GM23338 (cell line): ENCODE results near the gene RBM12. TPM values are rescaled to one million over a fixed set of nuclear protein-coding genes. Genes with fewer than 3 reads are reported as not detected.

Source experiments
- ATAC-seq: fragments of 200-7000 bp; cut with Tn5 transposase; 3 replicates; pipeline ENCODE4 v1.9.1; 2020
- DNase-seq: peaks from one replicate; pipeline ENCODE4 v3.0.0-alpha.2; 2015; ENCODE audit warnings: low spot score
- H2AFZ ChIP-seq: fragments of 200-600 bp; sonication (generic); 2 replicates; pipeline ENCODE4 v1.8.0; 2016; ENCODE audit warnings: antibody characterized with exemption, mild to moderate bottlenecking, moderate library complexity
- H3F3A ChIP-seq: fragments of 200-600 bp; sonication (generic); replicated peaks from 2 replicates; pipeline ENCODE4 v1.8.0; 2017; ENCODE audit warnings: antibody characterized with exemption, mixed run types, low read depth
- H3K27ac ChIP-seq: fragments of 200-600 bp; sonication (generic); 2 replicates; pipeline ENCODE4 v1.6.1; 2016; ENCODE audit warnings: low read depth
- H3K27me3 ChIP-seq: fragments of 200-600 bp; sonication (generic); 2 replicates; pipeline ENCODE4 v1.8.0; 2016; ENCODE audit warnings: mild to moderate bottlenecking, mixed run types, moderate library complexity; ENCODE audit not compliant: insufficient read depth
- H3K36me3 ChIP-seq: fragments of 200-600 bp; sonication (generic); 2 replicates; pipeline ENCODE4 v1.8.0; 2016; ENCODE audit warnings: mild to moderate bottlenecking; ENCODE audit not compliant: insufficient read depth
- H3K4me1 ChIP-seq: fragments of 200-600 bp; sonication (generic); 2 replicates; pipeline ENCODE4 v1.8.0; 2016; ENCODE audit warnings: mild to moderate bottlenecking, moderate library complexity; ENCODE audit not compliant: insufficient read depth
- H3K4me2 ChIP-seq: fragments of 200-600 bp; sonication (generic); 2 replicates; pipeline ENCODE4 v1.7.1; 2017; ENCODE audit warnings: mixed run types
- H3K4me3 ChIP-seq: fragments of 200-600 bp; sonication (generic); 2 replicates; pipeline ENCODE4 v1.6.1; 2016; ENCODE audit warnings: mixed run types
- H3K79me2 ChIP-seq: fragments of 200-600 bp; sonication (generic); replicated peaks from 2 replicates; pipeline ENCODE4 v1.8.0; 2017; ENCODE audit warnings: mild to moderate bottlenecking; ENCODE audit not compliant: insufficient read depth
- H3K9me2 ChIP-seq: fragments of 200-600 bp; sonication (generic); 2 replicates; pipeline ENCODE4 v1.8.0; 2017; ENCODE audit not compliant: insufficient read depth
- H4K20me1 ChIP-seq: fragments of 200-600 bp; sonication (generic); replicated peaks from 2 replicates; pipeline ENCODE4 v1.8.0; 2017; ENCODE audit warnings: mild to moderate bottlenecking; ENCODE audit not compliant: insufficient read depth
- H3K27ac Mint-ChIP-seq: 2 replicates; pipeline ENCODE4 v1.8.0; 2020; ENCODE audit warnings: inconsistent platforms, mild to moderate bottlenecking, moderate library complexity, mixed read lengths
- H3K27me3 Mint-ChIP-seq: 3 replicates; pipeline ENCODE4 v1.8.0; 2022; ENCODE audit warnings: low read depth, mild to moderate bottlenecking, moderate library complexity, mixed read lengths, inconsistent platforms; ENCODE audit not compliant: insufficient read depth, poor library complexity
- H3K36me3 Mint-ChIP-seq: 3 replicates; pipeline ENCODE4 v1.8.0; 2021; ENCODE audit warnings: low read depth, mild to moderate bottlenecking, inconsistent platforms, moderate library complexity, mixed read lengths
- H3K4me1 Mint-ChIP-seq: 3 replicates; pipeline ENCODE4 v1.8.0; 2020; ENCODE audit warnings: mild to moderate bottlenecking, inconsistent platforms, mixed read lengths
- H3K4me3 Mint-ChIP-seq: 3 replicates; pipeline ENCODE4 v1.8.0; 2021; ENCODE audit warnings: moderate library complexity, mild to moderate bottlenecking, inconsistent platforms, mixed read lengths
- H3K9me3 Mint-ChIP-seq: 3 replicates; pipeline ENCODE4 v1.8.0; 2020; ENCODE audit warnings: moderate library complexity, mild to moderate bottlenecking, inconsistent platforms, mixed read lengths
- CREB1 ChIP-seq: fragments of 250-450 bp; sonication (Bioruptor Pico); IDR thresholded peaks from 2 replicates; pipeline ENCODE4 v1.5.0; 2020; ENCODE audit warnings: low read depth, mild to moderate bottlenecking, moderate library complexity
- CTCF ChIP-seq, 2 experiments: fragments of 200-600 bp in 1 of 2; sonication (generic) in 1 of 2; conservative IDR thresholded peaks; 2 replicates each; pipeline versions ENCODE4 v1.5.1 to v1.6.1; 2016 to 2017; ENCODE audit warnings: antibody characterized with exemption in 2 of 2, low read depth in 2 of 2, mild to moderate bottlenecking in 2 of 2, moderate library complexity in 1 of 2
- ETS1 ChIP-seq: IDR thresholded peaks from 2 replicates; pipeline ENCODE4 v1.6.1; 2016; ENCODE audit warnings: antibody characterized with exemption
- EZH2 ChIP-seq: fragments of 200-600 bp; sonication (generic); IDR thresholded peaks from one replicate; pipeline ENCODE4 v1.8.0; 2017; ENCODE audit warnings: antibody characterized with exemption, mild to moderate bottlenecking, low read depth; ENCODE audit not compliant: unreplicated experiment
- EZH2phosphoT487 ChIP-seq: fragments of 200-600 bp; sonication (generic); IDR thresholded peaks from one replicate; pipeline ENCODE4 v1.8.1; 2018; ENCODE audit warnings: antibody characterized with exemption; ENCODE audit not compliant: unreplicated experiment
- JUNB ChIP-seq: IDR thresholded peaks from one replicate; pipeline ENCODE4 v1.6.1; 2016; ENCODE audit warnings: antibody characterized with exemption; ENCODE audit not compliant: unreplicated experiment
- NANOG ChIP-seq: IDR thresholded peaks from 2 replicates; pipeline ENCODE4 v1.6.1; 2016; ENCODE audit warnings: antibody characterized with exemption, borderline replicate concordance
- POLR2AphosphoS5 ChIP-seq: IDR thresholded peaks from 2 replicates; pipeline ENCODE4 v1.6.1; 2016; ENCODE audit warnings: antibody characterized with exemption, low read depth
- REST ChIP-seq: IDR thresholded peaks from one replicate; pipeline ENCODE4 v1.6.1; 2018; ENCODE audit warnings: antibody characterized with exemption; ENCODE audit not compliant: unreplicated experiment
- STAT1 ChIP-seq: IDR thresholded peaks from one replicate; pipeline ENCODE4 v1.6.1; 2016; ENCODE audit warnings: antibody characterized with exemption; ENCODE audit not compliant: unreplicated experiment
- ZNF114 ChIP-seq: fragments of 250-450 bp; sonication (Bioruptor Pico); IDR thresholded peaks from 2 replicates; pipeline ENCODE4 v1.5.0; 2020; ENCODE audit warnings: mild to moderate bottlenecking, moderate library complexity
- ZNF331 ChIP-seq: fragments of 250-450 bp; sonication (Bioruptor Pico); IDR thresholded peaks from 2 replicates; pipeline ENCODE4 v1.5.0; 2020; ENCODE audit warnings: low read depth, mild to moderate bottlenecking, moderate library complexity
- ZNF462 ChIP-seq: fragments of 250-450 bp; sonication (Bioruptor Pico); IDR thresholded peaks from 2 replicates; pipeline ENCODE4 v1.5.0; 2020; ENCODE audit warnings: mild to moderate bottlenecking, moderate library complexity
- polyA plus RNA-seq: library from polyadenylated mRNA; unstranded; fragments of >200 nt; fragmentation: Nextera tagmentation; extraction: Ambion mirVana; gene quantifications from 2 replicates; pipeline ENCODE4 v1.2.1, GENCODE V29; 2016
- total RNA-seq: library from RNA; depleted of rRNA; stranded (reverse); fragments of >200 nt; shearing (Covaris generic); gene quantifications from 2 replicates; pipeline ENCODE4 v1.2.3, GENCODE V29; 2014

The RBM12 gene
- total and polyA plus RNA-seq, 2 experiments from 2014 or later = 22.3 to 82.2 TPM

GRCh38 chr20:35714127-35714526, 49.4 kb upstream of the RBM12 start:
- no peak overlapping the region for H2AFZ ChIP-seq
- Mint-ChIP-seq H3K9me3 (no peaks in the 10 kb centered on the region), H3K4me3 (no peak overlapping the region), H3K27me3 (peaks cover 10% of the 10 kb centered on the region), H3K36me3 (peaks cover 100% of the 10 kb centered on the region), H3K27ac (no peak overlapping the region), H3K4me1 (no peaks in the 10 kb centered on the region; the same call in 2 of the 3 replicates)
- H4K20me1 ChIP-seq = peaks cover 77% of the 10 kb centered on the region
- no peak for ATAC-seq
- H3K9me2 ChIP-seq = no peaks in the 10 kb centered on the region
- no peaks in the 10 kb centered on the region for H3K27me3 ChIP-seq
- no peak overlapping the region for H3K4me2 ChIP-seq
- H3K4me3 ChIP-seq = no peak overlapping the region
- no peak for TF ChIP-seq ETS1
- TF ChIP-seq EZH2phosphoT487 = no peak
- no peak for TF ChIP-seq EZH2
- no peak for TF ChIP-seq STAT1
- TF ChIP-seq CTCF (conservative IDR thresholded peaks at IDR 0.05; ENCODE audit: low read depth in 2 of 2) = no peak
- no peak for TF ChIP-seq REST
- no peak for TF ChIP-seq ZNF331 (CRISPR knock-in tag)
- no peak for TF ChIP-seq ZNF462 (CRISPR knock-in tag)
- no peak for TF ChIP-seq JUNB
- no peak for TF ChIP-seq CREB1
- TF ChIP-seq POLR2AphosphoS5 = no peak
- no peak for TF ChIP-seq NANOG
- no peak for TF ChIP-seq ZNF114 (CRISPR knock-in tag)
- H3K79me2 ChIP-seq = peaks cover 92% of the 10 kb centered on the region
- DNase-seq = no peak
- no peaks in the 10 kb centered on the region for H3K4me1 ChIP-seq
- peaks cover 54% of the 10 kb centered on the region for H3F3A ChIP-seq
- H3K27ac ChIP-seq = no peak overlapping the region
- H3K36me3 ChIP-seq = peaks cover 97% of the 10 kb centered on the region
